Measurements from ENCODE around the gene GLRX2. TPM values are rescaled to one million over a fixed set of nuclear protein-coding genes. Genes with fewer than 3 reads are reported as not detected.

The GLRX2 gene
- polyA plus RNA-seq, 4 donors: 9.7 to 16.6 (median 13.3) TPM

GRCh38 chr1:193113258-193113991, 8.2 kb upstream of the GLRX2 start:
- DNase-seq (ENCODE audit: low read depth in 4 of 4, low spot score in 3 of 4): no peak

- DNase-seq (ENCODE audit: low read depth in 4 of 4, low spot score in 3 of 4): no peak
These were observed 6.5 kb upstream of the GLRX2 start for GRCh38 chr1:193111641-193112090.

- DNase-seq (ENCODE audit: low read depth in 4 of 4, low spot score in 3 of 4): no peak
These were observed 5.7 kb upstream of the GLRX2 start for GRCh38 chr1:193110864-193111263.

- DNase-seq (ENCODE audit: low read depth in 4 of 4, low spot score in 3 of 4): no peak
These were observed 5.0 kb upstream of the GLRX2 start for GRCh38 chr1:193110246-193110645.

- DNase-seq (ENCODE audit: low read depth in 4 of 4, low spot score in 3 of 4): no peak
These were observed 4.4 kb upstream of the GLRX2 start for GRCh38 chr1:193109619-193110018.

DNA sequence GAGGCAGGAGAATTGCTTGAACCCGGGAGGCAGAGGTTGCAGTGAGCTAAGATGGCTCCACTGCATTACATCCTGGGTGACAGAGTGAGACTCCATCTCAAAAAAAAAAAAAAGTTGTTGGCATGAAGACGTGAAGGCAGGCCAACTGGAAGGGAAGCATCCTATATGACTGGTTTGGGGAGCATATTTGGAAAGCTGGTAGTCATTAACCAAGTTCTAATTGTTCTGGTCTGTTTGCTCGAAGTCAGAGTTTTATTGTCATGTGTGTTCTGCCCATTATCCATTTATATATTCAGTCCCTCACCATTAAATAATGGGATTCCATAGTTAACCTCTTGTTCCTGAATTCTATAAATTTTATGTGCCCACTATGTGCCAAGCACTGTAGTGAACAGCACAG, 3.3 kb upstream of the GLRX2 start:
- no peak for DNase-seq (ENCODE audit: low read depth in 4 of 4, low spot score in 3 of 4)

GRCh38 chr1:193105821-193106177, 585 bp upstream of the GLRX2 start:
- no peak for DNase-seq (ENCODE audit: low read depth in 4 of 4, low spot score in 3 of 4)

GRCh38 chr1:193104502-193104906, 710 bp downstream of the GLRX2 start:
- peak in 1 of 4 donors; percentile 21 for DNase-seq (ENCODE audit: low read depth in 4 of 4, low spot score in 3 of 4)

DNA sequence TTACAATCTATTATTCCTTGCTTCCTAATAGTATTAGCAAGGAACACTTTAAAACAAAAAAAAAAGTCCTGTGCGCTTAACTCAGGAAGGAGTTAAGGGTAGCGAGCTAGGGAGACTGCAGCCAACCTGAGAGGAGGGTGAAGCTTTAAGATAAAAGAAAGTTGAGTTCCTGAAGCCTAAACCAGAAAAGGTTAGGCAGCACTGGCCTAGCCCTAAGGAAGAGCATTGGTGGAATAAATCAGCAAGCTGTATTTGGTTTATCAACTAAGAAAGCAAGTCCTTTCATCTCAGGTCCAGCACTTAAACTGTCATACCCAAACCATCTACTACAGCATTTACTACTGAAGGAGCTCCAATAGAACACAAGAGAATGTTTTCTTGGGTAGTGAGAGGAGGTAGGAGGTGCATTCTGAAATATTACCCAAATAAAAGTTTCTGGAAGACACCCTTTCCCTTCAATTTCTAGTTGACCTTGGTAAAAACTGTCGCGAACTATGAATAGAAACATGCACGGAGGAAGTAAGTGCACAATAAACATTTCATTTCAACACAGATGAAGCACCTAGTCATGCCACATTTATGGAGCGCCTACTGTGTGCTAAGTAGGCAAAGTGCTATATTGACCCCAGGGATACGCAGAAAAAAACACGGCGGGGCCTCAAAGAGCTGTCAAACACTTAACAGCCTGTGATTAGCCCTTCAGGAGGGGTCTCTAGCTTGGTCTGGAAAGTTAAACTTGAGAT, 1.3 kb downstream of the GLRX2 start:
- DNase-seq (ENCODE audit: low read depth in 4 of 4, low spot score in 3 of 4): no peak

DNA sequence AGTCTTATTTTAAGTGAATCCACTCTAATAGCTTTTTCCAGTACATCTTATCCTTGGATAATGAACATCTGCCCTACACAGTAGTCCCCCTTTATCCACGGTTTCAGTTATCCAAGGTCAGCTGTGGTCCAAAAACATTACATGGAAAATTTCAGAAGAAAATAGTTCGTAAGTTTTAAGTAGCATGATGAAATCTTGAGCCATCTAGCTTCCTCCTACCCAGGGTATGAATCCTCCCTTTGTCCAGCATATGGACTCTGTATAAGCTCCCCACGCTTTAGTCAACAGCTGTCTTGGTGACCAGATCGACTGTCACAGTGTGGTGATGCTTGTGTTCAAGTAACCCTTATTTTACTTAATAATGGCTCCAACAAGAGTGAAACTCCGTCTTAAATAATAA, 2.6 kb downstream of the GLRX2 start:
- no peak for DNase-seq (ENCODE audit: low read depth in 4 of 4, low spot score in 3 of 4)

GRCh38 chr1:193094112-193094511, 11.1 kb downstream of the GLRX2 start:
- DNase-seq (ENCODE audit: low read depth in 4 of 4, low spot score in 3 of 4): no peak

- no peak for DNase-seq (ENCODE audit: low read depth in 4 of 4, low spot score in 3 of 4)
These were observed 14.3 kb downstream of the GLRX2 start for GRCh38 chr1:193090865-193091264.

- no peak for DNase-seq (ENCODE audit: low read depth in 4 of 4, low spot score in 3 of 4)
These were observed 17.3 kb downstream of the GLRX2 start for GRCh38 chr1:193087893-193088292.

DNA sequence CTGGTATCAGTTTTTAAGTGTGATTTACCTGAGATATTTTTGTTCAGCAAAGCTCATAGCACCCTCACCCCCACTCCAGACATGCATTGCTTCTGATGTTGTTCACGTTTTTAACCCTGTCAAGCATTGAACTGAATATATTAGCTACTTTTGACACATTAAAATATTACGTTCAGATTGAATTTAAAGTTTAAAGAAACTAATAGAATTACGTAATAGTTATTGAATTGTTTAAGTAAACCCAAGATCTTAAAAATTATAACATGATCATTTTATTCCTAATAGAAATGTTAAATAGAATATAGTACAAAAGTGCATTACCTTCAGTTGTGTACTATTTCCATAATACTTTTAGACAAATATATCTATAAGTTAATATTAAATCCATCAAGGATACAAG, 18.9 kb downstream of the GLRX2 start:
- no peak for DNase-seq (ENCODE audit: low read depth in 4 of 4, low spot score in 3 of 4)

DNA sequence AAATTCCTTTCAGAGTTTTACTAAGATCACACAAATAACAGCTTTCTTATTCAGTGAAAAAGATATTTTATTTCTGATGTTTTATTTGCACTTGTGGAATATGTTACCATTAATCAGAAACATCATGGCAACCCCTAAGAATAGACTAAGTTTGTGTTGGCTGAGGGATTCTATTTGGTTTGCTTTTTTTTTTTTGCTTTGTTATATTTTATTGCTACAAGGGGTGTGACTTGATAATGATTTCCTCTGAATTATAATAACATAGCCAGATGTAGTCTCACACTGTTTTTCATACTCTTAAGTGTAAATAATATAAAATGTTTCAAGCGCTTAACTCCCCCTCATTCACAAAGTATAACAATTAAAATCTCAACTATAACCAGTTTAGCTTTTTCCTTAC, 20.0 kb downstream of the GLRX2 start:
- no peak for DNase-seq (ENCODE audit: low read depth in 4 of 4, low spot score in 3 of 4)

DNA sequence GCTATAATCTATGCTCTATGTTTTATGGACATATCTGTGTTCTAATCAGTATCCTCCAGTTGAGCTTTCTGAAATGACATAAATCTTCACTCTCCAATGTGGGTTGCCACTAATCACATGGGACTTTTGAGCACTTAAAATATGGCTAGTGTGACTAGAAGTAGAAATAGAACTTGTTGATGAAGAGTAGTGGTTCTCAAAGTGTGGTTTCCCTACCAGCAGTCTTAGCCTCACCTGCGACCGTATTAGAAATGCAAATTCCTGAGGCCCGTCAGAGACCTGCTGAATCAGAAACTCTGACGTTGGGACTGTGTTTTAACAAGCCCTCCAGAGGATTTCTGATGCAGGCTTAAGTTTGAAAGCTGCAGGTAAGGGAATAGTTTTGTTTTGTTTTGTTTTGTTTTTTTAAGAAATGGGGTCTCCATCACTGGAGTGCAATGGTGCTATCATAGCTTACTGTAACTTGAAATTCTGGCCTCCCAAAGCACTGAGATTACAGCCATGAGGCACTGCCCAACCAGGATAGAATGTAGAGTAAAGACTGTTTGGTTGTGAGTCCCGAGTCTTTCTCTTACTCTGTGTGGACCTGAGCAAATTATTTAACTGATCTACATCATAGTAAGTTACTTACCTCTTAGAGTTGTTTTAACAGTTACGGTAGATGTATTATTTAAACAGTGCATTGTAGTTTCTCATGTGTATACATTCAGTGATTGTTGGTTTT, 21.7 kb downstream of the GLRX2 start:
- no peak for DNase-seq (ENCODE audit: low read depth in 4 of 4, low spot score in 3 of 4)

- DNase-seq (ENCODE audit: low read depth in 4 of 4, low spot score in 3 of 4): no peak
These were observed 26.0 kb downstream of the GLRX2 start for GRCh38 chr1:193079187-193079586.

GRCh38 chr1:193077991-193078390, 27.2 kb downstream of the GLRX2 start:
- DNase-seq (ENCODE audit: low read depth in 4 of 4, low spot score in 3 of 4): no peak

DNA sequence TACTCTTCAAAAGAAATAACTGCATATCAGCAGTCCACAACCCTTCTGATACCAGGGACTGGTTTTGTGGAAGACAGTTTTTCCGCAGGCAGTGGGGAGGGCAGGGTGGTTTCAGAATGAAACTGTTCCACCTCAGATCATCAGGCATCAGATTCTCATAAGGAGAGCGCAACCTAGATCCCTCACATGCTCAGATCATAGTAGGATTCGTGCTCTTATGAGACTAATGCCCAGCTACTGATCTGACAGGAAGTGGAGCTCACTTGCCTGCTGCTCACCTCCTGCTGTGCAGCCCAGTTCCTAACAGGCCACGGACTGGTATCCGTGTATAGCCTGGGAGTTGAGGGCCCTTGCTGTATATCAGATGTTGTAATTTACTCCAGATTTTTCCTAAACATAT, 34.3 kb downstream of the GLRX2 start:
- no peak for DNase-seq (ENCODE audit: low read depth in 4 of 4, low spot score in 3 of 4)

DNA sequence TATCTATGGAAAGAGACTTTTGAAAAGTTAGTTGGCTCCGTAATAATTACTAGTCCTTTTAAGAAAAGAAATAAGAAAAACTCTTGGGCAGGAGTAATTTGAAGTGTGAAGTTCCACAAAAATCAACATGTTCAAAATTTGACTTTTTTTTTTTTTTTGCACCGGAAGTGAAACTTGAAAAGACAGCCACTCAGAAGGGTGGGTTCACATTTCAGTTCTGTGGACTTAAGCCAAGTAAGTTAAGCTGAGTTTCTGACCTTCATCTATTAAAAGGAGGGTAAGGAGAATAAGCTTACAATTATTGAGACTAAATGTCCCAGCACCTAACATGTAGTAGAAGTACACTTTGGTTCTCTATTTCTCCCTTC, 34.8 kb downstream of the GLRX2 start:
- DNase-seq (ENCODE audit: low read depth in 4 of 4, low spot score in 3 of 4): no peak

DNA sequence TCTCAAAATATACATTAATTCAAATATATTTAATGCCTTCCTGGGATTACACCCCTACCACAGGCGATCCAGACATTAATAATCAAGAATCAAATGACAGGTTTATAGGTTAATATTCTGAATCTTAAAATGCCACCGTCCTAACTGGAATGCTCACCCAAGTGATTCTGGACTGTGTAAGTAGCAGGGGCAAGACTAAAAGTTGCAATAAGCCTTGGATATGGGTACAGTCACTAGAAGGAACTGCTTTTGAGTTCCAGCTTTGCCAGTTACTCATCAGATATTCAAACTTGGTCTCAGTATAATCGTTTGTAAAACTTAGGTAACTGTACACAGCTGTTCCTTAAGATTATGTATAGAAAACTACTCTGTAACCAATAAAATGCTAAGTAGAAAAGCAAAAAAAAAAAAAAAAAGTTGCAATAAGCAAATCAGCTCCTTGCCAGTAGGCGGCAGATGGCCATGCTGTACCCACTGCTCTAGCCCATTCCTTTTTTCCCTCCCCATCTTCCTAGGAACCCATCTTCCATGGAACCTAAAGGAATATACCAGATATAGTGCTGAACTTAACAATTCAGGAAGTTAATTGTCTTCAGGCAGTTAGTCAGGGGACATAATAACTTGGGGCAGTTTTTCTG, 35.3 kb downstream of the GLRX2 start:
- DNase-seq (ENCODE audit: low read depth in 4 of 4, low spot score in 3 of 4): no peak

All from left renal pelvis (tissue), 4 donors.